Fibroblast of mammary gland (primary cell): Measurements from ENCODE around the gene CTSZ.

ENCODE experiments used
- DNase-seq: peaks from one replicate; pipeline ENCODE4 v3.0.0-alpha.2; 2010; ENCODE audit warnings: low read depth
- H3K4me3 ChIP-seq: 2 replicates; pipeline ENCODE4 v1.5.1; 2011; ENCODE audit warnings: low read depth, mild to moderate bottlenecking, low read length, moderate library complexity; ENCODE audit not compliant: control insufficient read depth
- CTCF ChIP-seq: conservative IDR thresholded peaks from 2 replicates; pipeline ENCODE4 v1.5.1; 2011; ENCODE audit warnings: low read depth, low read length, inconsistent platforms; ENCODE audit not compliant: control insufficient read depth, insufficient read depth

Gene CTSZ

DNA sequence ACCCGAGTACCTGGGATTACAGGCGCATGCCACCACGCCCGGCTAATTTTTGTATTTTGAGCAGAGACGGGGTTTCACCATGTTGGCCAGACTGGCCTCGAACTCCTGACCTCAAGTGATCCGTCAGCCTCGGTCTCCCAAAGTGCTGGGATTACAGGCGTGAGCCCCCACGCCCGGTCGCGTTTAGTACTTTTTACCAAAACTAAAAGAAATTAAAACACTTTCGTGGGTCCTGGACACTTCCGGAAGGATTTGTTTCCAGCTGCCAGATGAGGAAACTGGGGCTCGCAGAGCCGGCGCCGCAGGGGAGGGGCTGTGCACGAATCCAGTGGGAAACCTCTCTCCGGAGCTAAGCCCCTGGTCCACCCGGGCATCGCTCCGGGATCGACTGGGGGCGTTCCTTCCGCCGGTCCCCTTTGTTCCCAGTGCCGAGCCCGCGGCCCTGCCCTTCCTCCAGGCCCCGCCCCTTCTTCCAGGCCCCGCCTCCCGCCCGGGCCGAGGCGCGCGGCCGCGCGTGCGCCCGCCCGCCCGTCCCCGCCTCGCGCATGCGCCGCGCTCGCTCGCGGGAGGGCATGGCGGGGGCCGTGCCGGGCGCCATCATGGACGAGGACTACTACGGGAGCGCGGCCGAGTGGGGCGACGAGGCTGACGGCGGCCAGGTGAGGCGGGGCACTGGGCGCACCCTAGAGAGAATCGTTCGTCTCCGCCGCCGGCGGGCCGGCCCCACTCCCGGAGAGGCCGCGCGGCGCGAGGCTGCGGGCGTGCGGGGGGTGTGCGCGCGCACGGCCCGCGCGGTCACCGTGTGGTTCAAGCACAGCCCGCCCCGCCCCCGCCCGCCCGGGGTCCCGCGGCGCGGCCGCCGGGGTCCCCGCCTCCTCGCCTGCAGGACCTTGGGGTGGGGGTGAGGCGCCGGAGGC is 26.1 kb downstream of the CTSZ start, which contains the start of gene NELFCD:
Gene NELFCD (plus strand): TSS at position 546 of the 917 bp plus-strand sequence. CDS start 54 bp downstream, at position 600.
- H3K4me3 ChIP-seq: peak within 1 kb of the TSS; percentile 86
- TF ChIP-seq CTCF: no peak
- peak; percentile 68 for DNase-seq

- DNase-seq: no peak
- TF ChIP-seq CTCF: no peak
- H3K4me3 ChIP-seq: no peak overlapping the region
Measured at GRCh38 chr20:58978351-58979190, 28.5 kb downstream of the CTSZ start.

- no peak overlapping the region for H3K4me3 ChIP-seq
- no peak for DNase-seq
- TF ChIP-seq CTCF: no peak
Measured at GRCh38 chr20:58976061-58976730, 30.9 kb downstream of the CTSZ start.

DNA sequence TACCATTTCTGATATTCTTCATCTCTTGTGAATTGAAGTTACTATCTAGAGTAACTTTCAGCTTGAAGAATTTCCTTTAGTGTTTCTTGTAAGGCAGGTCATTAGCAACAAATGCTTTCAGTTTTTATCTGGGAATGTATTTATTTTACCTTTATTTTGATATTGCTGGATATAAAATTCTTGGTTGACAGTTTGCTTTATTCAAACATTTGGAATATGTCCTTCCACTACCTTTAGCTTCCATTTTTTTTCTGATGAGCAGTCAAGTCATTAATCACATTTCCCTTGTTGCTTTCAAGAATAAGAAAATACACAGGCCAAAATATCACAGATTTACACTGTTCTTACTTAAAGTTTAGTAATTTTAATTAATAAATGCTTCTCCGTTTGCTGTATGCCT is 31.7 kb downstream of the CTSZ start:
- no peak for DNase-seq
- no peak for TF ChIP-seq CTCF
- H3K4me3 ChIP-seq: no peak overlapping the region

GRCh38 chr20:58973866-58974265 is 33.2 kb downstream of the CTSZ start:
- TF ChIP-seq CTCF: no peak
- no peak for DNase-seq
- no peak overlapping the region for H3K4me3 ChIP-seq

DNA sequence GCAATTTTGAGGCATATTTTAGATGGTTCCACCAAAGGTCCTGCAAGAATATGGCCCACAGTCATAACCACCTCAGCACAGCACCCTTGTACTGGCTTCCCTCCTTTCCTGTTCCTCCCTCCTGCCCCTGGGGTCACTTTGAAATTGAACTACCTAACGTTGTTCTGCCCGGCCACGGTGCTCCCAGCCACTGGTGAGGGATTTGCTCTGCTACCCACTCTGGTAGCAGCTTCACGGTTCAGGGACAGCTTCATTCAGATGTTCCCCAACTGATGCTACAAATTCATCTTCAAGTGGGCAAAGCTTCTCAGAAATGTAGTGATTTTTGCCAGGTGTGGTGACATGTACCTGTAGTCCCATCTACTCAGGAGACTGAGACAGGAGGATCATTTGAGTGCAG is 33.9 kb downstream of the CTSZ start:
- DNase-seq: no peak
- TF ChIP-seq CTCF: no peak
- H3K4me3 ChIP-seq: no peak overlapping the region
